RWPE1 (cell line): ENCODE measurements around the gene MUC4.

Experiments
- CTCF ChIA-PET: fragments of 350-600 bp; sonication (Branson Sonifier 250); formaldehyde crosslinking; extraction: SDS; loops from one replicate; lab custom pipeline; 2021; lab: Yijun Ruan, JAX
- POLR2A ChIA-PET: fragments of 400-600 bp; formaldehyde crosslinking; extraction: SDS; loops from one replicate; lab custom pipeline; 2020; ENCODE audit warnings: antibody characterized with exemption; ENCODE audit not compliant: low non-redundant PET; lab: Yijun Ruan, JAX
- DNase-seq: peaks from one replicate; pipeline ENCODE4 v3.0.0; 2012; ENCODE audit warnings: low spot score
- H3K27ac ChIP-seq: fragments of 450-650 bp; 2 replicates; pipeline ENCODE4 v1.5.1; 2017
- TF ChIP-seq, protein P1 (sequence below): fragments of 450-650 bp; conservative IDR thresholded peaks from 2 replicates; pipeline ENCODE4 v1.5.1; 2017; ENCODE audit warnings: low read depth, mild to moderate bottlenecking

Gene MUC4

DNA sequence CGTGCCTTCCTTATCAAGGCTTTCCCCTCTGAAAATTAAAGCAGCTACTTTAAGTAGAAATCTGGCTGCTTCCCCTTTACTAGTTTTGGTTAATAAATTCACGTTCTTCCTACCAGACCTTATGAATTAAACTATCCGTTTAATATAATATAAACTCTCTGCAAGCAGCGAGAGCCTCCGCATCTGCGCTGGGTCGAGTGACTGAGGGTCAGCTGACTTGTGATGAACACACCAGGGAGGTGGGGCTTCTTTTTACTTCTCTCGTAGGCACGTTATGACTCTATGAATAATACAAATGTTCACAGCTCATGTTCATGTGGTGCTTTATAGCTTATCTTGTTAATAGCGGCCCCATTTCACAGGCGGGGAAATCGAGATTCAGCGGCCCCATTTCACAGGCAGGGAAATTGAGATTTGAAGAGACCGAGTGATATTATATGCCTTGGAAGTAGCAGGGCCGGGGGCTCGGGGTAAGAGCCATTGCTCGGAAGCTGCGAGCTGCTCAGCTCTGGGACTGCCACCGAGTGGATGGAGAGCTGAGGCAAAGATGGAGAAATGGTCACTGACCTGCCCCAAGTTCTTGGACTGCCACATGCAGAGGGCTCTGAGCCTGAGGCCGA is 8.3 kb downstream of the MUC4 start:
- TF ChIP-seq, protein P1, sequence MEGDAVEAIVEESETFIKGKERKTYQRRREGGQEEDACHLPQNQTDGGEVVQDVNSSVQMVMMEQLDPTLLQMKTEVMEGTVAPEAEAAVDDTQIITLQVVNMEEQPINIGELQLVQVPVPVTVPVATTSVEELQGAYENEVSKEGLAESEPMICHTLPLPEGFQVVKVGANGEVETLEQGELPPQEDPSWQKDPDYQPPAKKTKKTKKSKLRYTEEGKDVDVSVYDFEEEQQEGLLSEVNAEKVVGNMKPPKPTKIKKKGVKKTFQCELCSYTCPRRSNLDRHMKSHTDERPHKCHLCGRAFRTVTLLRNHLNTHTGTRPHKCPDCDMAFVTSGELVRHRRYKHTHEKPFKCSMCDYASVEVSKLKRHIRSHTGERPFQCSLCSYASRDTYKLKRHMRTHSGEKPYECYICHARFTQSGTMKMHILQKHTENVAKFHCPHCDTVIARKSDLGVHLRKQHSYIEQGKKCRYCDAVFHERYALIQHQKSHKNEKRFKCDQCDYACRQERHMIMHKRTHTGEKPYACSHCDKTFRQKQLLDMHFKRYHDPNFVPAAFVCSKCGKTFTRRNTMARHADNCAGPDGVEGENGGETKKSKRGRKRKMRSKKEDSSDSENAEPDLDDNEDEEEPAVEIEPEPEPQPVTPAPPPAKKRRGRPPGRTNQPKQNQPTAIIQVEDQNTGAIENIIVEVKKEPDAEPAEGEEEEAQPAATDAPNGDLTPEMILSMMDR: no peak
- DNase-seq: no peak
- H3K27ac ChIP-seq: no peak overlapping the region
- ChIA-PET POLR2A (no interaction called here), CTCF (interaction anchor here (0.6 kb wide), 1 partner anchor 9 kb away, joined by 3 read pairs; no protein-coding TSS in a partner anchor)

DNA sequence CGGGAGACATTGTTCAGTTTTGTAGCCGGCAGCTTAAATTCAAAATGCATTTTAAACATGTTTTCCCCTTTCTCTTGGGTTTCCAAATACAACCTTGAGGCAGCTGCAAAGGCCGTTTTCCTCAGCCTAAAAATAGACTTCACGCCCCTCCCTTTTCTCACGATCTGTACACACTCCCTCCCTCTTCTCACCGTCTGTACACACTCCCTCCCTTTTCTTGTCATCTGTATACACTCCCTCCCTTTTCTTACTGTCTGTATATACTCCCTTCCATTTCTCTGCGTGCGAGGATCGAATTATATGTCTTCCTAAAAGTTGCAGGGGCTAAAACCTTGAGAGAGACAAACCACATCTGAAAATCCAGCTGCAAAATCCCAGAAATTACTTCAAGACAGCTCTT is 8.9 kb downstream of the MUC4 start:
- ChIA-PET CTCF (interaction anchor here (0.6 kb wide), 1 partner anchor 8 kb away, joined by 3 read pairs; no protein-coding TSS in a partner anchor), POLR2A (no interaction called here)
- DNase-seq: no peak
- TF ChIP-seq, protein P1: no peak
- no peak overlapping the region for H3K27ac ChIP-seq

DNA sequence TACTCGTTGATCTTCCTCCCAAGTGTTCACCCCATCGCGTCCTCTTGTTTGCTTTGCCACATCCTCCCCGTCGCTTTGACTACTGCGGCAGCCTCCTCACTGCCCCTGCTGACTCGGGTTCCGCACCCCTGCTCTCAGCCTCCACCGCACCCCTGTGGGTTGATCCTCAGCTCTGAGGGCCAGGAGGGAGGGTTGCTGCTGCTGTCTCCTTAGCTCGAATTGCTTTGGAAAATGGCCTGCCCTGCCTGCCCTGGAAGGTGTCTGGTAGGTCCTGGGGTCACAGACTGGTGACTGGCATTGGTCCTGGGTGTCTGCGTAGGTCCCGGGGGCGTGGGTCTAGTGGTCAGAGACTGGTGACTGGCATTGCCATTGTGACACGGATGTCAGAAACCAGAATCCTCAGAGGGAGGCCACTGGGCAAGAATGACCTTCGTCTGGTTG is 9.4 kb downstream of the MUC4 start:
- no peak overlapping the region for H3K27ac ChIP-seq

DNA sequence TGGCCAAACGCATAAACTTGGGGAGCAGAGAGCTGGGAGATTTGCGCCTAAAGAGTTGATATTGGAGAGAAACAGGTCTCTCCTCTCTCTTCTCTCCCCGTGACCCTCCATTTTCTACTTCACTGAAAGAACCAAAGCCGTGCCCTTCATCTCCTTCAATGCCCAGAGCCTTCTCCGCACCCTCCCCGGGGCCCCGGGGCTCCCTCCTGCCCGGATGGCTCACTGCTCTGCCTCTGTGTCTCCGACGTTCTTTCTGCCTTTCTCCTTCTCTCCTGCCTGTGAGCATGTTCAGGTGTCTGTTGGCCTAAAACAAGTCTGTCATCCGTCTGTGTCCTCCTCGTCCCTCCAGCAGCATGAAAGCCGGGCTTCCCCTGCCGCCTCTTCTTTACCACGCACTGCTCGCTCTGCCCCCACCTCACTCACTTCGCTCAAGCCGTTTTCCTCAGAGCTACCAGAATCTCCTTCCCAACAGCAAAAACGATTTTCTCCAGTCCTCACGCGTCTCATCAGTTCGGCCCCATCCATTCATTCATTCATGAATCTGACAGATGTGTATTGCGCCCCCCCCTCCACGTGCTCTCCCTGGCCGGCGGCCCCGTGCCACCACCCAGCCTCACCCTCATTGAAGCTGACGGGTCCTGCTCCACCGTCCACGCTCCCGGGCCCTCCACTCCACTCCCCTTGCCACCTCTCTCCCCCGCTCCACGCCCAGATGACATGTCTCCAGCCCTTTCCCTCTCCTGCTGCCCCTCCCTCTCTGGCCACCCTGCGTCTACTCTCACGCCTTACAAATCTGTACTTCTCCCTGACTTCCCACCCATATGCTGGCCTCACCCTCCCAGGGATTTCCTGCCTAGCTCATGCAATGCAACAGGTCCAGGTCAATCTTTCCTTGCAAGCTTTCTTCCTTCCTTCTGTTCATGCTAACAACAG is 10.2 kb downstream of the MUC4 start:
- TF ChIP-seq, protein P1: no peak
- POLR2A ChIA-PET: interaction anchor here (0.6 kb wide), 1 partner anchor 98 kb away, joined by 5 read pairs; no protein-coding TSS in a partner anchor
- no peak overlapping the region for H3K27ac ChIP-seq
- DNase-seq: no peak
- CTCF ChIA-PET: interaction anchor here (0.5 kb wide), 1 partner anchor 552 kb away, joined by 4 read pairs; no protein-coding TSS in a partner anchor

More for the DNA sequence above, 9.4 kb downstream of the MUC4 start:
- ChIA-PET POLR2A (interaction anchor here (0.6 kb wide), 1 partner anchor 99 kb away, joined by 5 read pairs; no protein-coding TSS in a partner anchor), CTCF (no interaction called here)
- DNase-seq: no peak
- TF ChIP-seq, protein P1: no peak

DNA sequence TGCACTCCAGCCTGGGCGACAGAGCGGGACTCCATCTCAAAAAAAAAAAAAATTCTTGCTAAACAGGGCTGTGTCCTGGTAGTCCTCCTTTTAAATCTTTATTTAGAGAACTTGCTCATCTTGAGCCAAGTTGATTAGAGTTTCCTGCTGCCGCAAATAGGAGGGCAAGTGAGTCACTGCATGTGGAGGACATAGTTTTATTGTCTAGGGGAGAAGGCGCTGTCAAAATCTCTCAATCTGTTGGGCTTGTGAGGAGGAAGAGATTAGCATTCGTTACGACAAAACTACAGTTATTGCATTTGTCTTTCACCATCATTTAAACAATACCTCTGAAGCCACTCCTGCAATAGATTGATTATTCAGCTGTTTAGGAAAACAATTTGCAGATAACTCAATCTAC is 11.5 kb downstream of the MUC4 start:
- H3K27ac ChIP-seq: no peak overlapping the region
- ChIA-PET POLR2A (no interaction called here), CTCF (no interaction called here)
- DNase-seq: no peak
- TF ChIP-seq, protein P1: no peak

DNA sequence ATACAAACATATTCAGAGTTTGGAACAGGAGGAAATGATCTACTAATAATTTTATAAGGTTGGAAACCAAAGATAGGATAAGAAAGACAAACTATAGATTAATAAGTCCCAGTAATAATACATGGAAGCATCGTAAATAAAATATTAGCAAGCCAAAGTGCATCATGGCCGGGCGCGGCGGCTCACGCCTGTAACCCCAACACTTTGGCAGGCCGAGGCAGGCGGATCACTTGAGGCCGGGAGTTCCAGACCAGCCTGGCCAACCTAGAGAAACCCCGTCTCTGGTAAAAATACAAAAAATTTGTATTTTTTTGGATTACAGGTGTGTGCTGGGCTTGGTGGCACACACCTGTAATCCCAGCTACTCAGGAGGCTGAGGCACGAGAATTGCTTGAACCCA is 14.9 kb downstream of the MUC4 start:
- no peak for DNase-seq
- CTCF ChIA-PET: no interaction called here
- TF ChIP-seq, protein P1: no peak
- POLR2A ChIA-PET: interaction anchor here (0.5 kb wide), 1 partner anchor 69 kb away, joined by 3 read pairs; no protein-coding TSS in a partner anchor
- H3K27ac ChIP-seq: no peak overlapping the region
